Epidermal melanocyte (primary cell): Measurements from ENCODE around the gene GSTP1.
"Not testable (repeated sequence)": the region's sequence is repeated elsewhere in the genome, so short reads cannot be mapped to it uniquely, and the experiment has no call there.

Experiments used
- DNase-seq: peaks from one replicate; pipeline ENCODE4 v3.0.0; 2011; ENCODE audit warnings: low spot score; ENCODE audit not compliant: insufficient read length

Gene GSTP1

DNA sequence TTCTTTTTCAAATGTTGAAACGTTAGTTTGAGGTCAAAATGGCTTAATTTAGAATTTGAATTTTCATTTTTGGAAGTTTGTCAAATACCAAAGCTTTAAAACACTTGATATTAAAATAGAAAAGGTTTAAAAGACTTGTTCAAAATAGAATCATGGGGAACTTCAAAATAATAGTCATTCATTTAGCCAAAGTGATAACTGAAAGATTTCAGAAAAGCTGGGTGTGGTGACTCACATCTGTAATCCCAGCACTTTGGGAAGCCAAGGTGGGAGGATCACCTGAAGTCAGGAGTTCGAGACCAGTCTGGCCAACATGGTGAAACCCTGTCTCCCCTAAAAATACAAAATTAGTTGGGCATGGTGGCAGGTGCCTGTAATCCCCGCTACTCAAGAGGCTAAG, 10.9 kb downstream of the GSTP1 start:
- DNase-seq: no peak

DNA sequence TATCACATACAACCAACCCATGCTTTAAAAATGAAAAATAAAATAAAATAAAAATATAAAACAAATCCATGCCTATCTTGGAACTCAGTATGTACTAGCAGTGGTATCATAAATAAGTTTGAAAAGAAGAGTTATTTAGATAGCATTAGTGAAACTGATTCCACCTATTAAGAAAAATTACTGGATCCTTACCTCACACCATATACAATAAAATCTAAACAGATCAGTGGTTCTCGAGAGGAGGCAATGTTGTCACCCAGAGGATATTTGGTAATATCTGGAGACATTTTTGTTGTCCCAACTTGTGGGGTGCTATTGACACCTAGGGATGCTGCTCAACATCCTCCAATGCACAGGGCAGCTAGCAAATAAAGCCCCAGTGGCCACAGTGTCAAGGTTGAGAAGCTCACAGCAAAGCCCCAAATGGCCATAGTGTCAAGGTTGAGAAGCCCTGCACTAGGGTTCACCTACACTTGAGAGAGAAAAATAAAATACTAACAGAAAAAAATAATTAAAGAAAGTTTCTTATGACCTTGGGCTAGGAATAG, 13.2 kb downstream of the GSTP1 start:
- no peak for DNase-seq

- not testable (repeated sequence) for DNase-seq
Observed at GRCh38 chr11:67597458-67597857, 13.8 kb downstream of the GSTP1 start.

- not testable (repeated sequence) for DNase-seq
Observed at GRCh38 chr11:67597963-67598362, 14.4 kb downstream of the GSTP1 start.

GRCh38 chr11:67599149-67599548, 15.5 kb downstream of the GSTP1 start:
- no peak for DNase-seq

DNA sequence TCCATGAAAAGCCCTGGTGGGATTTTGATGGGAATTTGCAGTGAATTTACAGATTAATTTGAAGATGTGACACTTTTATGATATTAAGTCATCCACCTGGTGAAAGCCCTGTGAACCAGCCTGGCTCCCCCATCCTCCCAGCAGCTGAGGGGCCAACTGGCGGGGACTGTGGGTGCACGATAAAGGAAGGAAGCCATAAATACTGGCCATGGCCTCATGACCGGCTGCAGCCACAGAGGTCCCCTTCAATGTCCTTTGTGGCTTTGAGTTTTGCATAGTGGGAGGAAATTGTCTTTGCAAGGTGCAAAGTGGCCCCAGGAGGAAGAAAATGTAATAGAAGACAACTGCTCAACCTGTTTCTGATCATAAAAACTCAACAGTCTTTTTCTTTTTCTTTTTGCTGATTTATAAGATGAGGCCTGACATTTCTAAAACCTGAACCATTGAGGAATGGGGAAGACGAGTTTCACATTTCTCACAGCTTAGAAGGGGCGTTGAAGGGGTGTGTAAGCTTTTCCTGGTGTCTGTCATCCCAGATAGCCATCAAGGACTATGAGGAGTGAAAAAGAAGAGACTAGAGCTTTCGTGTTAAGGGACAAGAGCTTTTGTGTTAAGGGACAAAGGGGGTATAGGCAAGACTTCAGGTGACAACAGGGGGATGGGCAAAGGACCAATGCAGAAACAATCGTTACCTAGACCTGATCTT, 16.9 kb downstream of the GSTP1 start:
- no peak for DNase-seq

GRCh38 chr11:67601098-67601497, 17.5 kb downstream of the GSTP1 start:
- no peak for DNase-seq

DNA sequence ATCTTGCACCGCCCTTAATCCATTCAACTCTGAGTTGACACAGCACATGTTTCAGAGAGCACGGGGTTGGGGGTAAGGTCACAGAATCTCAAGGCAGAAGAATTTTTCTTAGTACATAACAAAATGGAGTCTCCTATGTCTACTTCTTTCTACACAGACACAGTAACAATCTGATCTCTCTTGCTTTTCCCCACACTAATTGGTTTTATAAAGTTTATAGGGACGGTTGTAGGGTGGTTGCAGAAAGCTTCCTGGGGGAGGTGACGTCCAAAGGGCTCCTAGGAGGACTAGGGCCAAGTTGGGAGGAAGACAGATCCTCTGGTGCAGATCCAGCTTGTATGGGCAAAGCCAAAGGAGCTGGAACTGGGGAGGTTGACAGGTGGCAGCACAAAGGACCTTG, 20.5 kb downstream of the GSTP1 start:
- not testable (repeated sequence) for DNase-seq

DNA sequence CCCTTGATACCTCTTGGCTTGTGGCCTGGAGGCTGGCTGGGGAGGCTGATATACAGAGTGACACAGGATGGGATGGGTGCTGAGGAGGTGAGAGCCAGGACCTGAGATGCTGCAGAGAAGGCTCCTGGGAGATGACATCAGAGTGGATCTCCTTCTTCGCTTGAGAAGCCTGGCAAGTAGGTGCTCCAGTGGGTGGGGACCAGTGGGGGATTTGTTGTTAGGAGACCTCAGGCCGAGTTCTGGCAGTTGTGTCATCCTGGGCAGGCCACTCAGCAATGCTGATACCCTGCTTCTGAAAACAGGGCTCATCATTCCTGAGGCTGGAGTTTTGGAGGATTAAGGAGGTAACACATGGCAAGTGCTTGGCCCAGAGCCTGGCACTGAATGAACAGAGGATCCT, 21.2 kb downstream of the GSTP1 start:
- no peak for DNase-seq

GRCh38 chr11:67605231-67606011, 21.8 kb downstream of the GSTP1 start:
- no peak for DNase-seq

DNA sequence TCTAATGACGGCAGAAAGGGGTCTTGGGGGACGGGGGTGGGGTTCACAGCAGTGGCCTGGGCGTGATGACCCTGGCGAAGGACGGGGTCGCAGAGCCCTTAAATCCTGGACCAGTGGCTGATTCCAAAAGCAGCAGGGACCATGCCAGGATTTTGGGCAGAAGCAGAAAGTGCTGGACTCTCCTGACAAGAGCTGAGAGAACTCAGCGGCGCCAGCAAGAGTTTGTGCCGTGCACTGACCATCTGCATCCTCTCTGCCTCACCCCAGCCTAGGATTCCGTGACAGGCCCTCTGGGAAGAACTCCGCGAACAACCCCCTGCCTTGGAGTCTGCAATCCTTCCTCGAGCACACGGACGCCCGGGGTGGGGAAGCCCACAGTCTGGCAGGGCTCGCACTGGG, 22.5 kb downstream of the GSTP1 start:
- no peak for DNase-seq

- peak; percentile 51 for DNase-seq
Observed at GRCh38 chr11:67606492-67607295, 23.1 kb downstream of the GSTP1 start, which contains the start of gene NDUFV1. Gene NDUFV1 (plus strand): TSS chr11:67606936. CDS start chr11:67607005, 69 bp downstream.

GRCh38 chr11:67607507-67607906, 23.9 kb downstream of the GSTP1 start:
- DNase-seq: no peak

DNA sequence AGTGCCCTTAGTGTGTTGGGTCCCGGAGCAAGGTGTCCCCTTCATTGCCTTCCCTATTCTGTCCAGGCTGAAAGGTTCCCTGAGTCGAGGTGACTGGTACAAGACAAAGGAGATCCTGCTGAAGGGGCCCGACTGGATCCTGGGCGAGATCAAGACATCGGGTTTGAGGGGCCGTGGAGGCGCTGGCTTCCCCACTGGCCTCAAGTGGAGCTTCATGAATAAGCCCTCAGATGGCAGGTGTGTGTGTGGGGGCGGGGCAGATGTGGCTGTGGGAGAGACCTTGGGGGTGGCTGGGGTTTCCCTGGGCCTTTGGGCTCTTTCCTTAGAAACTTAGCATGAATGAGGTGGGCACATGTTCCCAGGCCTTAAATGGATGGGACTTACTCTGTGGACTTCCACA, 24.9 kb downstream of the GSTP1 start:
- no peak for DNase-seq

DNA sequence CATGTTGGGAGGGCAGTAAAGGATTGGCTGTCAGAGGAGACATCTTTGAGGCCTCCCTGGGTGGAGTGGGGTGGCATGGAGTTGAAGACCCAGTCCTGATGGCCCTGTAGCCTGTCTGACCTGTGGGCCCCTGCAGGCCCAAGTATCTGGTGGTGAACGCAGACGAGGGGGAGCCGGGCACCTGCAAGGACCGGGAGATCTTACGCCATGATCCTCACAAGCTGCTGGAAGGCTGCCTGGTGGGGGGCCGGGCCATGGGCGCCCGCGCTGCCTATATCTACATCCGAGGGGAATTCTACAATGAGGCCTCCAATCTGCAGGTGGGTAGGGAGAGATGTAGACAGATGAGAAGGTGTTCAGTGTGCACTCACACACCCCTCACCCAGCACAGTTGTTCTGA, 25.7 kb downstream of the GSTP1 start:
- DNase-seq: no peak

- no peak for DNase-seq
Observed at GRCh38 chr11:67610302-67610868, 26.8 kb downstream of the GSTP1 start.

DNA sequence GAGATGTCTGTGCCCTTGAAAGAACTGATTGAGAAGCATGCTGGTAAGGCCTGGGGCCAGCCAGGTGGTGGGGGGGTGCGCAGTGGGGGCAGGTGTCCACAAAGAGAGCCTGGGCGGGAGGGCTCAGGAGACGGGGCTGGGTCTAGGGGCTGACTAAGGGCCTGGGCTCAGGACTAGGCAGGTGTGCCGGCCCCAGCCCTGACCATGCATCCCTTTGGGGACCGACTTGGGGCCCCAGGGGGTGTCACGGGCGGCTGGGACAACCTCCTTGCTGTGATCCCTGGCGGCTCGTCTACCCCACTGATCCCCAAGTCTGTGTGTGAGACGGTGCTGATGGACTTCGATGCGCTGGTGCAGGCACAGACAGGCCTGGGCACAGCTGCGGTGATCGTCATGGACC, 27.6 kb downstream of the GSTP1 start:
- no peak for DNase-seq

- no peak for DNase-seq
Observed at GRCh38 chr11:67611704-67612587, 28.3 kb downstream of the GSTP1 start.

GRCh38 chr11:67612751-67613150, 29.1 kb downstream of the GSTP1 start:
- DNase-seq: no peak

DNA sequence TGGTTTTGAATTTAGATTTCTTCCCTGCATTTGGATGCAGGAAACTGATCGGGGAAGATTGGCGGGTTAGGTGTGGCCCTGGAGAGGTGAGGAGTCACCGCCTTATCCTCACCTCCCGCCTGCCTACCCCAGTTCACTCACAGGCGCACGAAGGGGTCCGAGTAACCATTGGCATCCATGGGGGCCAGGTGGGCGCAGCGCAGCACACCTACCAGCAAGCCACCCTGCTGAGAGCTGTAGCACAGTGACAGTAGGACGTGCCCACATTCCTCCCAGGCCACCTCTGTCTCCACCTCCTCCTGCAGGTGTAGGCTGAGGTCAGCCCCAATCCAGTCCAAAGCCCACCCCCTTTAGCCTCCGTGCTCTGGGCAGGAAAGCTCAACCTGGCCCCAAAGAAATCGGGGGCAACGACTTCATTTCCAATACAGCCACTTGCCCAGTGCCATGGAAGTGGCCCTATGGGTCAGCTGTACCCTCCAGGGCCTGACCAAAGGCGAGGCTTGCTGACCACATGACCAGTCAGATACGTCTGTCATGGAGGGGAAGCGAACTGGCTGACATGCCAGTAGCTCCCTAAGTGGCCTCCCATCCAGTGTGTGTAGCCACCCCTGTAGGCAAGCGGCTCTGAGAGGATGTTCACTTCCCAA, 29.8 kb downstream of the GSTP1 start:
- no peak for DNase-seq
